Natural killer cell (primary cell): Measurements from ENCODE around the gene DNAH10. TPM values are rescaled to one million over a fixed set of nuclear protein-coding genes. Genes with fewer than 3 reads are reported as not detected.

Experiments used
- ATAC-seq, 3 donors: fragments of 150-1000 bp in 2 of 3; fragments of 200-7000 bp in 1 of 3; cut with Tn5 transposase; 1 replicate in 1 of 3; 2 replicates in 2 of 3; pipeline ENCODE4 v1.10.0; 2021; ENCODE audit warnings: mild to moderate bottlenecking in 2 of 3, moderate library complexity in 2 of 3
- DNase-seq, 2 donors: peaks; one replicate each; pipeline versions ENCODE4 v3.0.0 to v3.0.0-alpha.2; 2013 to 2021; ENCODE audit warnings: mixed read lengths in 1 of 2
- H3K27ac ChIP-seq: one replicate; pipeline ENCODE4 v1.5.1; 2013; ENCODE audit warnings: mild to moderate bottlenecking, low read length
- H3K27me3 ChIP-seq: one replicate; pipeline ENCODE4 v1.6.1; 2013; ENCODE audit warnings: low read length; ENCODE audit not compliant: control insufficient read depth, insufficient read depth
- H3K36me3 ChIP-seq: one replicate; pipeline ENCODE4 v1.6.1; 2013; ENCODE audit warnings: low read length; ENCODE audit not compliant: control insufficient read depth, insufficient read depth
- H3K4me1 ChIP-seq: one replicate; pipeline ENCODE4 v1.6.1; 2013; ENCODE audit warnings: low read length; ENCODE audit not compliant: control insufficient read depth, insufficient read depth
- H3K4me3 ChIP-seq: one replicate; pipeline ENCODE4 v1.5.1; 2013; ENCODE audit warnings: low read length
- H3K9me3 ChIP-seq: one replicate; pipeline ENCODE4 v1.6.1; 2013; ENCODE audit warnings: low read length; ENCODE audit not compliant: control insufficient read depth, insufficient read depth
- H3K27ac Mint-ChIP-seq, 2 donors: one replicate each; pipeline ENCODE4 v1.8.0; 2022; ENCODE audit warnings: mild to moderate bottlenecking in 2 of 2, mixed read lengths in 2 of 2, moderate library complexity in 1 of 2
- H3K27me3 Mint-ChIP-seq, 2 donors: one replicate each; pipeline ENCODE4 v1.8.0; 2022; ENCODE audit warnings: low read depth in 2 of 2, mixed read lengths in 2 of 2
- H3K36me3 Mint-ChIP-seq: one replicate; pipeline ENCODE4 v1.8.0; 2022; ENCODE audit warnings: mixed read lengths
- H3K4me1 Mint-ChIP-seq, 2 donors: one replicate each; pipeline ENCODE4 v1.8.0; 2022; ENCODE audit warnings: mixed read lengths in 2 of 2
- H3K4me3 Mint-ChIP-seq: one replicate; pipeline ENCODE4 v1.8.0; 2022; ENCODE audit warnings: mild to moderate bottlenecking, moderate library complexity, mixed read lengths
- H3K9me3 Mint-ChIP-seq, 2 donors: one replicate each; pipeline ENCODE4 v1.8.0; 2022; ENCODE audit warnings: mixed read lengths in 2 of 2
- CTCF ChIP-seq: fragments of 200-600 bp; IDR thresholded peaks from one replicate; pipeline ENCODE4 v1.8.0; 2022; ENCODE audit warnings: antibody characterized with exemption
- WGBS: methylation state at CpG from one replicate; pipeline ENCODE4 v1.1.7; 2013; ENCODE audit warnings: missing lambda C conversion rate; ENCODE audit not compliant: insufficient coverage; 5-methylcytosine and 5-hydroxymethylcytosine counted together
- intact Hi-C: fragments of 100-400 bp; cut with micrococcal nuclease; formaldehyde crosslinking; loops from one replicate; pipeline ENCODE4 v1.14.2; 2022
- total RNA-seq, 4 donors: library from RNA; stranded (reverse); fragments of 120-200 nt in 1 of 4; gene quantifications; one replicate each; pipeline versions ENCODE4 v1.2.3 to v1.2.4, GENCODE V29; 2013 to 2022

Gene DNAH10
- total RNA-seq, 3 donors from 2014 or later (not counting 1 experiment from before 2014, with no cell fraction given) = 0.43 to 1.7 (median 0.94) TPM

- no peak for ATAC-seq
These were observed 189.4 kb downstream of the DNAH10 start for GRCh38 chr12:123951467-123951866.

GRCh38 chr12:123952037-123952436, 189.9 kb downstream of the DNAH10 start:
- Histone ChIP-seq H3K4me3 (no peak overlapping the region), H3K27me3 (no peaks in the 10 kb centered on the region), H3K27ac (no peak overlapping the region), H3K9me3 (no peaks in the 10 kb centered on the region), H3K36me3 (no peaks in the 10 kb centered on the region), H3K4me1 (no peaks in the 10 kb centered on the region)
- DNase-seq (no peak), ATAC-seq (no peak)
- H3K4me3 Mint-ChIP-seq = no peak overlapping the region
- 100% methylated on average over 1 of the region's 2 CpGs for WGBS
- intact Hi-C loops = no loop called here
- no peaks in the 10 kb centered on the region for H3K27me3 Mint-ChIP-seq
- no peaks in the 10 kb centered on the region for H3K36me3 Mint-ChIP-seq
- H3K9me3 Mint-ChIP-seq = no peaks in the 10 kb centered on the region
- H3K4me1 Mint-ChIP-seq = peaks cover 0 to 24% of the 10 kb centered on the region in 2 donors
- TF ChIP-seq CTCF = no peak
- no peak overlapping the region for H3K27ac Mint-ChIP-seq

More at GRCh38 chr12:123951467-123951866, 189.4 kb downstream of the DNAH10 start:
- DNase-seq = no peak
- Mint-ChIP-seq H3K9me3 (no peaks in the 10 kb centered on the region), H3K27me3 (no peaks in the 10 kb centered on the region), H3K27ac (no peak overlapping the region), H3K4me3 (no peak overlapping the region), H3K4me1 (peaks cover 0 to 25% of the 10 kb centered on the region in 2 donors), H3K36me3 (no peaks in the 10 kb centered on the region)
- no peak for TF ChIP-seq CTCF
- H3K4me3 ChIP-seq = no peak overlapping the region
- no peaks in the 10 kb centered on the region for H3K9me3 ChIP-seq
- 96% methylated on average over 4 of the region's 4 CpGs for WGBS
- no peak overlapping the region for H3K27ac ChIP-seq
- intact Hi-C loops = no loop called here
- H3K27me3 ChIP-seq = no peaks in the 10 kb centered on the region
- H3K36me3 ChIP-seq = no peaks in the 10 kb centered on the region
- H3K4me1 ChIP-seq = no peaks in the 10 kb centered on the region

- no peaks in the 10 kb centered on the region for H3K9me3 Mint-ChIP-seq
- intact Hi-C loops = no loop called here
These were observed 192.7 kb downstream of the DNAH10 start for GRCh38 chr12:123954647-123955350.

More at GRCh38 chr12:123954647-123955350, 192.7 kb downstream of the DNAH10 start:
- Histone ChIP-seq H3K4me3 (no peak overlapping the region), H3K36me3 (no peaks in the 10 kb centered on the region), H3K4me1 (no peaks in the 10 kb centered on the region), H3K9me3 (no peaks in the 10 kb centered on the region), H3K27me3 (no peaks in the 10 kb centered on the region), H3K27ac (no peak overlapping the region)
- Mint-ChIP-seq H3K27ac (no peak overlapping the region), H3K27me3 (no peaks in the 10 kb centered on the region), H3K4me3 (no peak overlapping the region), H3K4me1 (peaks cover 0 to 8% of the 10 kb centered on the region in 2 donors), H3K36me3 (no peaks in the 10 kb centered on the region)
- 93% methylated on average over 10 of the region's 10 CpGs for WGBS
- DNase-seq = no peak
- ATAC-seq = no peak
- no peak for TF ChIP-seq CTCF
